HepG2 (cell line): ENCODE measurements around the gene KIFC1. TPM values are rescaled to one million over a fixed set of nuclear protein-coding genes. Genes with fewer than 3 reads are reported as not detected.

Source experiments
- ARID4A ChIP-seq: sonication (generic); formaldehyde crosslinking; IDR thresholded peaks from 2 replicates; pipeline ENCODE4 v1.5.0; 2020; ENCODE audit warnings: mild to moderate bottlenecking, missing genetic modification reagents, borderline replicate concordance
- FOXA1 ChIP-seq, 2 experiments: fragments of 450-650 bp in 1 of 2; sonication (generic) in 1 of 2; formaldehyde crosslinking in 1 of 2; IDR thresholded peaks; 2 replicates each; pipeline versions ENCODE4 v1.4.0 to v1.6.1; 2016 to 2020; ENCODE audit warnings: missing genetic modification reagents in 1 of 2
- IKZF1 ChIP-seq: fragments of 450-650 bp; IDR thresholded peaks from 2 replicates; pipeline ENCODE4 v1.7.1; 2016
- IKZF4 ChIP-seq: sonication (generic); formaldehyde crosslinking; IDR thresholded peaks from 2 replicates; pipeline ENCODE4 v1.5.1; 2020; ENCODE audit warnings: borderline replicate concordance, mild to moderate bottlenecking, low read depth, missing genetic modification reagents; ENCODE audit errors: not compliant biosample characterization
- MED1 ChIP-seq: sonication (generic); formaldehyde crosslinking; IDR thresholded peaks from 2 replicates; pipeline ENCODE4 v1.4.0; 2020; ENCODE audit warnings: missing genetic modification reagents
- NONO ChIP-seq, 2 experiments: fragments of 450-650 bp in 1 of 2; sonication (generic) in 1 of 2; formaldehyde crosslinking in 1 of 2; IDR thresholded peaks in 1 of 2; conservative IDR thresholded peaks in 1 of 2; 2 replicates each; pipeline versions ENCODE4 v1.6.1 to v1.8.0; 2017 to 2022; ENCODE audit warnings: mild to moderate bottlenecking in 1 of 2, missing genetic modification reagents in 1 of 2, moderate library complexity in 1 of 2
- PAF1 ChIP-seq: IDR thresholded peaks from 2 replicates; pipeline ENCODE4 v1.6.1; 2016; ENCODE audit warnings: missing genetic modification reagents, missing compliant biosample characterization
- PATZ1 ChIP-seq: sonication (generic); formaldehyde crosslinking; IDR thresholded peaks from 2 replicates; pipeline ENCODE4 v1.4.0; 2020; ENCODE audit warnings: missing genetic modification reagents
- POGZ ChIP-seq: sonication (generic); formaldehyde crosslinking; IDR thresholded peaks from 2 replicates; pipeline ENCODE4 v1.4.0; 2020; ENCODE audit warnings: mild to moderate bottlenecking, missing genetic modification reagents
- SIN3A ChIP-seq: IDR thresholded peaks from 2 replicates; pipeline ENCODE4 v1.6.1; 2011; ENCODE audit warnings: low read depth, mild to moderate bottlenecking, control low read depth, low read length, borderline replicate concordance
- SUZ12 ChIP-seq: fragments of 150-350 bp; IDR thresholded peaks from 2 replicates; pipeline ENCODE4 v1.6.1; 2014; ENCODE audit warnings: low read depth, low read length
- TEAD2 ChIP-seq: sonication (generic); formaldehyde crosslinking; IDR thresholded peaks from 2 replicates; pipeline ENCODE4 v1.9.0; 2021; ENCODE audit warnings: missing genetic modification reagents
- ZFP90 ChIP-seq: sonication (generic); formaldehyde crosslinking; IDR thresholded peaks from 2 replicates; pipeline ENCODE4 v1.8.0; 2022; ENCODE audit warnings: missing genetic modification reagents, mild to moderate bottlenecking, inconsistent platforms, borderline replicate concordance
- ZIK1 ChIP-seq: sonication (generic); formaldehyde crosslinking; IDR thresholded peaks from 2 replicates; pipeline ENCODE4 v1.5.0; 2020; ENCODE audit warnings: mild to moderate bottlenecking, low read depth, missing genetic modification reagents, borderline replicate concordance
- ZNF546 ChIP-seq: sonication (generic); formaldehyde crosslinking; conservative IDR thresholded peaks from 2 replicates; pipeline ENCODE4 v1.8.1; 2023; ENCODE audit warnings: mild to moderate bottlenecking, missing genetic modification reagents
- ZNF660 ChIP-seq: sonication (generic); formaldehyde crosslinking; IDR thresholded peaks from 2 replicates; pipeline ENCODE4 v1.5.1; 2020; ENCODE audit warnings: mild to moderate bottlenecking, low read depth, missing genetic modification reagents, borderline replicate concordance
- ZNF83 ChIP-seq: sonication (generic); formaldehyde crosslinking; IDR thresholded peaks from 2 replicates; pipeline ENCODE4 v1.4.0; 2020; ENCODE audit warnings: missing genetic modification reagents, mild to moderate bottlenecking, borderline replicate concordance
- ZNF850 ChIP-seq: sonication (generic); formaldehyde crosslinking; conservative IDR thresholded peaks from 2 replicates; pipeline ENCODE4 v1.9.0; 2021; ENCODE audit warnings: mild to moderate bottlenecking, missing genetic modification reagents
- ZSCAN30 ChIP-seq: sonication (generic); formaldehyde crosslinking; IDR thresholded peaks from 2 replicates; pipeline ENCODE4 v1.5.0; 2020; ENCODE audit warnings: mild to moderate bottlenecking, missing genetic modification reagents
- polyA plus RNA-seq, 8 experiments: library from polyadenylated mRNA; depleted of rRNA in 3 of 8; stranded (reverse) in 7 of 8; unstranded in 1 of 8; fragments of >200 nt; fragmentation: Illumina TruSeq in 4 of 8; extraction: Trizol in 4 of 8; gene quantifications; 2 replicates each; pipeline versions ENCODE4 v1.2.1 to v1.2.3, GENCODE V29; 2011 to 2016; ENCODE audit warnings: low read depth in 4 of 8, missing spikeins in 1 of 8, mixed read lengths in 1 of 8; ENCODE audit not compliant: insufficient read depth in 1 of 8
- total RNA-seq, 5 experiments: library from RNA; depleted of rRNA; stranded (reverse); fragments of >200 nt; fragmentation: Illumina TruSeq; extraction: Trizol; gene quantifications; 2 replicates each; pipeline ENCODE4 v1.2.3, GENCODE V29; 2016; ENCODE audit warnings: low read depth in 1 of 5
- TF ChIP-seq, protein P1 (sequence below): IDR thresholded peaks from 2 replicates; pipeline ENCODE4 v1.6.1; 2016; ENCODE audit warnings: missing compliant biosample characterization, missing genetic modification reagents, borderline replicate concordance
- TF ChIP-seq, protein P2 (sequence below): sonication (generic); formaldehyde crosslinking; IDR thresholded peaks from 2 replicates; pipeline ENCODE4 v1.8.1; 2023; ENCODE audit warnings: mild to moderate bottlenecking, moderate library complexity, missing genetic modification reagents

The KIFC1 gene
- total and polyA plus RNA-seq, 2 of the 13 experiments (the other 11 are each of a cell fraction or from before 2014, with no cell fraction given) = 25.0 to 45.5 TPM

GRCh38 chr6:33427585-33428223 lies 36.1 kb downstream of the KIFC1 start (continued):
- no peak for TF ChIP-seq ARID4A
- TF ChIP-seq FOXA1 (IDR thresholded peaks at IDR 0.05) = no peak
- TF ChIP-seq FOXA1 (CRISPR knock-in tag; IDR thresholded peaks at IDR 0.05) = no peak
- TF ChIP-seq SIN3A = peak; percentile 70; the same call in 1 of the 2 replicates
- TF ChIP-seq, protein P1, sequence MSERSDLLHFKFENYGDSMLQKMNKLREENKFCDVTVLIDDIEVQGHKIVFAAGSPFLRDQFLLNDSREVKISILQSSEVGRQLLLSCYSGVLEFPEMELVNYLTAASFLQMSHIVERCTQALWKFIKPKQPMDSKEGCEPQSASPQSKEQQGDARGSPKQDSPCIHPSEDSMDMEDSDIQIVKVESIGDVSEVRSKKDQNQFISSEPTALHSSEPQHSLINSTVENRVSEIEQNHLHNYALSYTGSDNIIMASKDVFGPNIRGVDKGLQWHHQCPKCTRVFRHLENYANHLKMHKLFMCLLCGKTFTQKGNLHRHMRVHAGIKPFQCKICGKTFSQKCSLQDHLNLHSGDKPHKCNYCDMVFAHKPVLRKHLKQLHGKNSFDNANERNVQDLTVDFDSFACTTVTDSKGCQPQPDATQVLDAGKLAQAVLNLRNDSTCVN (CRISPR knock-in tag) = no peak
- TF ChIP-seq ZNF83 (CRISPR knock-in tag) = 0 out of 2 replicates have a peak, but pooled peaks have one; percentile 39
- TF ChIP-seq ZSCAN30 = no peak
- TF ChIP-seq POGZ = no peak
- TF ChIP-seq PAF1 (CRISPR knock-in tag) = no peak
- TF ChIP-seq IKZF4 (CRISPR knock-in tag) = no peak
- TF ChIP-seq, protein P2, sequence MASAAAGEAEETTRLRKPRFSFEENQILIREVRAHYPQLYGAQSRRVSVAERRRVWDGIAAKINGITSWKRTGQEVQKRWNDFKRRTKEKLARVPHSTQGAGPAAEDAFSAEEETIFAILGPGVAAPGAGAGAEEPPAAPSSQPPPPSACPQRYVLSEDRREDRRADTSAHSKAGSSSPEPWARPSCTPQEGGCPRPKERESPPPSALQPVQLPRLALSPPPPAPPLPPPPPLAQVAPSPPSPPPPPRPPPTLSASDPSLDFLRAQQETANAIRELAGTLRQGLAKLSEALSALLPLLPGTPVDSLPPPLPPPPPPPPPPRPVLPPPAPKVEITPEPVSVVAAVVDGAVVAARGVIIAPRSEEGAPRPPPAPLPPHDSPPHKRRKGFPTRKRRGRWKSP (CRISPR knock-in tag) = no peak
- no peak for TF ChIP-seq NONO (IDR thresholded peaks at IDR 0.05)
- peak; percentile 17; the same call in 1 of the 2 replicates for TF ChIP-seq NONO (CRISPR knock-in tag; conservative IDR thresholded peaks at IDR 0.05)
- TF ChIP-seq ZIK1 = no peak
- no peak for TF ChIP-seq IKZF1
- TF ChIP-seq SUZ12 = no peak
- no peak for TF ChIP-seq MED1 (CRISPR knock-in tag)
- no peak for TF ChIP-seq ZNF850
- TF ChIP-seq PATZ1 (CRISPR knock-in tag) = peak; percentile 35; the same call in 1 of the 2 replicates
- TF ChIP-seq ZNF546 (CRISPR knock-in tag) = no peak
- TF ChIP-seq ZFP90 (CRISPR knock-in tag) = no peak
- TF ChIP-seq TEAD2 (CRISPR knock-in tag) = no peak
- no peak for TF ChIP-seq ZNF660
